Uterus (tissue), 2 donors: Measurements from ENCODE around the gene FGF4.

Experiments
- CTCF ChIP-seq, 4 experiments: fragments of 200-600 bp in 2 of 4; fragments of 450-650 bp in 2 of 4; sonication (generic) in 2 of 4; IDR thresholded peaks; one replicate each; pipeline ENCODE4 v1.5.1; 2016 to 2019; ENCODE audit warnings: antibody characterized with exemption in 4 of 4, mild to moderate bottlenecking in 2 of 4, moderate library complexity in 1 of 4
- POLR2A ChIP-seq, 2 donors: fragments of 450-650 bp; IDR thresholded peaks; one replicate each; pipeline ENCODE4 v1.6.1; 2016; ENCODE audit warnings: antibody characterized with exemption in 2 of 2, mild to moderate bottlenecking in 1 of 2, moderate library complexity in 1 of 2

GRCh38 chr11:69799582-69799981, 24.4 kb upstream of the FGF4 start:
- TF ChIP-seq CTCF (IDR thresholded peaks at IDR 0.05) (no peak), POLR2A (IDR thresholded peaks at IDR 0.05) (no peak)
